ENCODE results near the gene HHEX.
"Not testable (repeated sequence)": the region's sequence is repeated elsewhere in the genome, so short reads cannot be mapped to it uniquely, and the experiment has no call there.

The HHEX gene

GRCh38 chr10:92689663-92690210 lies at the start of gene HHEX:
Gene HHEX (plus strand): TSS chr10:92689955. CDS start chr10:92689987, 32 bp downstream.
- no peak for DNase-seq (ENCODE audit: low read depth in 2 of 2)

DNA sequence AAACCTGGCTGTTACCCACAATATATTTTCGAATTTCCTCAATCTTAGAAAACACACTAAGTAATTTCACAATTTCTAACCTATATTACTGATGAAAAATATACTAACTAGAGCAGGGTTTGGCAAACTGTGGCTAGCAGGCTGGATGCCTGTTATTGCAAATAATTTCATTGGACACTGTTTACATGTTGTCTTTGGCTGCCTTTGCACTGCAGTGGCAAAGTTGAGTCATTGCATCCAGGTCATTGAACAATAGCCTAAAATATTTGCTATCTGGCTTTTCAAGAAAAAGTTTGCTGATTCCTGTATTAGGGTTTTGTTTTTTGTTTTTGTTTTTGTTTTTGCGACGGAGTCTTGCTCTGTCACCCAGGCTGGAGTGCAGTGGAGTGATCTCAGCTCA lies 49.6 kb upstream of the HHEX start:
- DNase-seq (ENCODE audit: low read depth in 2 of 2), result no peak

DNA sequence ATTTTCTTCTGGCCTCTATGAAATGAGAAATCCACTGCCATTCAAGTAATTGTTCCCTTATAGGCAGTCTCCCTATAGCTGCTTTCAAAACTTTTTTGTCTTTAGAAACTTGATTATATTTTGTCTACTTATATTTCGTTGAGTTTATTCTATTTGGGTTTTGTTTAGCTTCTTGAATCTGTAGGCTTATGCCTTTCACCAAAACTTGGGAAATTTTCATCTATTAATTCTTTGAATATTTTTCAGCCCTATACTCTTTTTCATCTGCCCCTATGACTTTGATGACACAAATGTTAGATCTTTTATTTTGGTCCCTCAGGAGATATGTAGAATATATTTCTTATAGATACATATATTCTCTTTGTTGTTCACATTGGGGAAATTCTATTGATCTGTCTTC lies 48.3 kb upstream of the HHEX start:
- DNase-seq (ENCODE audit: low read depth in 2 of 2), result no peak

- DNase-seq (ENCODE audit: low read depth in 2 of 2), result no peak
Observed at GRCh38 chr10:92644921-92645320, 44.8 kb upstream of the HHEX start.

DNA sequence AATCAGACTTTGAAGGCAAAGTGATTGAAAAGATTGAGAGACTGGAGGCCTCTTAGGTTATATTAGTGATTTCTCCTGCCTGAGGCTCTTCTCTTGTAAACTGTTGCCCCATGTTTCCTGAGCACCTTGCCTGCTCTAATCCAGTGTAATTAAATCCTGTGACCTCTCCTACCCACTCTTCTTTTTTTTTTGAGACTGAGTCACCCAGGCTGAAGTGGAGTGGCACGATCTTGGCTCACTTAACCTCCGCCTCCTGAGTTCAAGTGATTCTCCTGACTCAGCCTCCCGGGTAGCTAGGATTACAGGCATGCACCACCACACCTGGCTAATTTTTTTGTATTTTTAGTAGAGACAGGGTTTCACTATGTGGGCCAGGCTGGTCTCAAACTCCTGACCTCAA lies 38.9 kb upstream of the HHEX start:
- not testable (repeated sequence) for DNase-seq (ENCODE audit: low read depth in 2 of 2)

- no peak for DNase-seq (ENCODE audit: low read depth in 2 of 2)
Observed at GRCh38 chr10:92655426-92655825, 34.3 kb upstream of the HHEX start.

- no peak for DNase-seq (ENCODE audit: low read depth in 2 of 2)
Observed at GRCh38 chr10:92656266-92656961, 33.3 kb upstream of the HHEX start.

GRCh38 chr10:92657024-92657423 lies 32.7 kb upstream of the HHEX start:
- DNase-seq (ENCODE audit: low read depth in 2 of 2), result no peak

DNA sequence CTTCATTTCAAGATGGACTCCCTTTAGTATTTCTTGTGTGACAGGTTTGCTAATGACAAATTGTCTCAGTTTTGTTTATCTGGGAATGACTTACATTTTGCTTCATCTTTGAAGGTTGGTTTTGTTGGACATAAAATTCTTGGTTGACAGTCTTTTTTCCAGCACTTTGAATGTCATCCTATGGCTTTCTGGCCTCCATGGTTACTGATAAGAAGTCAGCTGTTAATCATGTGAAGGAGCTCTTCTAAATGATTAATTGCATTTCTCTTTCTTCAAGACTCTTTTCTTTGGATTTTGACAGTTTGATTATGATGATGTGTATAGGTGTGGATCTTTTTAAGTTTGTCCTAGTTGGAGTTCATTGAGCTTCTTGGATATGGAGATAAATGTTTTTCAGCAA lies 26.9 kb upstream of the HHEX start:
- DNase-seq (ENCODE audit: low read depth in 2 of 2), result no peak

- DNase-seq (ENCODE audit: low read depth in 2 of 2), result no peak
Observed at GRCh38 chr10:92664322-92664721, 25.4 kb upstream of the HHEX start.

GRCh38 chr10:92667078-92667477 lies 22.7 kb upstream of the HHEX start:
- no peak for DNase-seq (ENCODE audit: low read depth in 2 of 2)

DNA sequence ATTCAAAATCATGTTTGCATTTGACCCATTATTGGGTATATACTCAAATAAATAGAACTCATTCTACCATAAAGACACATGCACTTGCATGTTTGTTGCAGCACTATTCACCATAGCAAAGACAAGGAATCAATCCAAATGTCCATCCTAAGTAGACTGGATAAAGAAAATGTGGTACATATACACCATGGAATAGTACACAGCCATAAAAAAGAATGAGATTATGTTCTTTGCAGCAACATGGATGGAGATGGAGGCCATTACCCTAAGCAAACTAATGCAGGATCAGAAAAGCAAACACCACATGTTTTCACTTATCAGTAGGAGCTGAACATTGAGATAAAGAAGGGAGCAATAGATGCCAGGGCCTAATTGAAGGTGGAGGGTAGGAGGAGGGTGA lies 12.0 kb upstream of the HHEX start:
- no peak for DNase-seq (ENCODE audit: low read depth in 2 of 2)

DNA sequence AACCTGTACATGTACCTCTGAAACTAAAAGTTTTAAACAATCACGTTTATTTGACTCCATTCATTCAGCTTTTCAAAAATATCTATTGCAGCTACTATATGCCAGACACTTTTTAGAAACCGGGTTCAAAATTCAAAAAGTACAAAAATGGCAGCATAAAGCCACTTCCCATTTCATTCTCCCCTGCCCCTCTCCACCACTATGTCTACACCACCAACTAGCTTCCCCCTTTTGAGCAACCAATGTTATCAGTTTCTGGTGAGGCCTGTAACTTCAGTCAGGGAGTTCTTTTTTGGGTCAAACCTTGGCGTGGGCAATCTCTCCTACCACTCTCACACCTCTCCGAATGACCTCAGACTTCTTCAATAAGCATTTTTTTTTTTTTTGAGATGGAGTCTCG lies 11.5 kb upstream of the HHEX start:
- DNase-seq (ENCODE audit: low read depth in 2 of 2), result no peak

- no peak for DNase-seq (ENCODE audit: low read depth in 2 of 2)
Observed at GRCh38 chr10:92681306-92681834, 8.4 kb upstream of the HHEX start.

GRCh38 chr10:92688573-92688926 lies 1.2 kb upstream of the HHEX start:
- DNase-seq (ENCODE audit: low read depth in 2 of 2), result no peak

GRCh38 chr10:92688927-92689662 lies 660 bp upstream of the HHEX start:
- DNase-seq (ENCODE audit: low read depth in 2 of 2), result no peak

DNA sequence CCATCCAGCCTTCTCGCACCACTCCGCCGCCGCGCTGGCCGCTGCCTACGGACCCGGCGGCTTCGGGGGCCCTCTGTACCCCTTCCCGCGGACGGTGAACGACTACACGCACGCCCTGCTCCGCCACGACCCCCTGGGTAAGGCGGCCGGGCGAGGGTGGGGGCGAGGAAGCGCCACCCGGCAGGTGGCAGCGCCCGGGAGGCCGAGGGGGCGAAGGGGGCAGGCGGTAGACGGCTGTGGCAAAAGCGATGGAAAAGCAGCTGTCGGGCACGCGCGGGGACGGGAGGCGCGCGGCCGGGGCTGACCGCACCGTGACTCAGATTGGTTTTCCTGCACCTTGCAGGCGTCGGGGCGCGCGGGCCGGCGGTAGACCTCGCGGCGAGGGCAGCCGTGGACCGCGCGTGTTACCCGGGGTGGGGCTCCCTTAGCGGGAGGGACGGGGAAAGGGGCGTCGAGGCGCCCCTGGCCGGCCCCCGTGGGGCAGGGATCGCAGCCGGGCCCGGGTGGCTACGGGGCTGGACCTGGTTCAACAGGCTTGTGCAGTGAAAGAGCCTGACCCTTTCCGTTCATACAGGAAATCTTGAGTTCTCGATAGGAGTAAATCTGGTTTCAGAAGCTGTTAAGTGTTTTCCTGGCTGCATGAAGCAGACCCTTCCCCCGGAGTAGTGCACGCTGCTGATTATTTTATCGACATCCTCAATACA lies 608 bp downstream of the HHEX start:
- DNase-seq (ENCODE audit: low read depth in 2 of 2), result no peak

DNA sequence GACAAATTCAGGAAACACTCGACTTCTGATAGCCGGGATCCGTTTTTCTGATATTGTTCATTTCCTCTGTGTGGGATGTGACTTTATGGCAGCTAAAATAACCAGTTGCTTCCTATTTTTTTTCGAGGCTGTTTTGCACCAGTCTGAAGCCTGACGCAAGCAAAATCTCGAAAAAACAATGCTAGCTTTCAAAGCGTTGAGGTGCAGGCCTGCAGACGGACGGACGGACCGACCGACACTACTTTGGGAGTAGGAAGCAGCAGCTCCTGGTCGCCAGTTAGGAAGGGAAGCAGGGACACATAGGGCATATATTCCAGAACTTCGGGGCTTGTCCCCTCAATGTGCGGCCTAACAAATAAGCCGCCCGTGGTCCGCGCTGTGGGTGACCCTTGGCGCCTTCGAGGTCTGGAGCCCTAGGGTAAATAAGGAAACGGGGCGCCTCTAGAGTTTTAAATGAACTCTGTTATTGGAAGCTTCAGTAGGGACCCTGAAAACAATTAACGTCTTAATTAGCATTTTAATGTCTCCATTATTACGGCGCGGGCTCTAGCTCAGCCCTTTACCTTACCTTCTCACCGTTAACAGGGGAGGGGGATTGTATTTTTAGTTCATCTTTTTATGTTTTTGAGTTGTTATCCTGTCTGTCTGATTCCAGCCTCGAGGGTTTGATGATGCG lies 1.3 kb downstream of the HHEX start:
- no peak for DNase-seq (ENCODE audit: low read depth in 2 of 2)

GRCh38 chr10:92691591-92692079 lies 1.9 kb downstream of the HHEX start:
- no peak for DNase-seq (ENCODE audit: low read depth in 2 of 2)

- no peak for DNase-seq (ENCODE audit: low read depth in 2 of 2)
Observed at GRCh38 chr10:92692080-92692671, 2.4 kb downstream of the HHEX start.

Data from stimulated activated CD4-positive, alpha-beta T cell treated with anti-CD3 and anti-CD28 coated beads, Interleukin-1b, Interleukin-23, amount 100 ng/mL, for 1 hour (primary cell).